SJSA1 (cell line): Measurements from ENCODE around the gene DKK3. TPM values are rescaled to one million over a fixed set of nuclear protein-coding genes. Genes with fewer than 3 reads are reported as not detected.
A peak's percentile ranks its signal among the peaks of the same experiment; 100 is the strongest.

Experiments
- DNase-seq, 2 experiments: peaks; one replicate each; pipeline ENCODE4 v3.0.0-alpha.2; 2015 to 2020; ENCODE audit warnings: low spot score in 2 of 2, low read depth in 1 of 2
- H3K27ac ChIP-seq: fragments of 250-450 bp; sonication (Bioruptor Pico); 2 replicates; pipeline ENCODE4 v1.5.1; 2020; ENCODE audit warnings: mild to moderate bottlenecking, moderate library complexity
- H3K27me3 ChIP-seq: fragments of 250-450 bp; sonication (Bioruptor Pico); replicated peaks from 2 replicates; pipeline ENCODE4 v1.5.1; 2020; ENCODE audit warnings: mild to moderate bottlenecking, moderate library complexity
- H3K36me3 ChIP-seq: fragments of 250-450 bp; sonication (Bioruptor Pico); 2 replicates; pipeline ENCODE4 v1.5.1; 2020; ENCODE audit warnings: mild to moderate bottlenecking
- H3K4me1 ChIP-seq: fragments of 250-450 bp; sonication (Bioruptor Pico); replicated peaks from 2 replicates; pipeline ENCODE4 v1.6.1; 2021; ENCODE audit warnings: mild to moderate bottlenecking
- H3K4me3 ChIP-seq: fragments of 250-450 bp; sonication (Bioruptor Pico); 2 replicates; pipeline ENCODE4 v1.5.1; 2020; ENCODE audit warnings: mild to moderate bottlenecking
- H3K9me3 ChIP-seq: fragments of 250-450 bp; sonication (Bioruptor Pico); replicated peaks from 2 replicates; pipeline ENCODE4 v1.5.1; 2020; ENCODE audit warnings: mild to moderate bottlenecking
- total RNA-seq: library from RNA; depleted of rRNA; stranded (reverse); fragments of >200 nt; shearing (Covaris generic); gene quantifications from 2 replicates; pipeline ENCODE4 v1.2.3, GENCODE V29; 2014

DKK3 gene
- total RNA-seq, 1 experiment from 2014 or later, result 807 TPM

GRCh38 chr11:12023015-12023414 is 14.6 kb upstream of the DKK3 start:
- no peak for DNase-seq
- H3K9me3 ChIP-seq, result 0 out of 2 replicates have a peak, but pooled peaks cover 2% of the 10 kb centered on the region
- H3K4me1 ChIP-seq, result peaks cover 14% of the 10 kb centered on the region
- H3K27ac ChIP-seq, result no peak overlapping the region
- no peaks in the 10 kb centered on the region for H3K36me3 ChIP-seq
- no peak overlapping the region for H3K4me3 ChIP-seq
- H3K27me3 ChIP-seq, result no peaks in the 10 kb centered on the region

- Histone ChIP-seq H3K4me1 (peaks cover 29% of the 10 kb centered on the region), H3K9me3 (0 out of 2 replicates have a peak, but pooled peaks cover 2% of the 10 kb centered on the region), H3K4me3 (no peak overlapping the region), H3K27ac (no peak overlapping the region), H3K36me3 (no peaks in the 10 kb centered on the region), H3K27me3 (no peaks in the 10 kb centered on the region)
- DNase-seq, result no peak
Measured at GRCh38 chr11:12020546-12020945, 12.1 kb upstream of the DKK3 start.

- no peak for DNase-seq
- Histone ChIP-seq H3K27ac (no peak overlapping the region), H3K36me3 (no peaks in the 10 kb centered on the region), H3K4me1 (peaks cover 29% of the 10 kb centered on the region), H3K9me3 (0 out of 2 replicates have a peak, but pooled peaks cover 2% of the 10 kb centered on the region), H3K4me3 (no peak overlapping the region), H3K27me3 (no peaks in the 10 kb centered on the region)
Measured at GRCh38 chr11:12019866-12020416, 11.5 kb upstream of the DKK3 start.

GRCh38 chr11:12019337-12019736 is 10.9 kb upstream of the DKK3 start:
- Histone ChIP-seq H3K27ac (no peak overlapping the region), H3K4me3 (no peak overlapping the region), H3K36me3 (no peaks in the 10 kb centered on the region), H3K4me1 (peaks cover 29% of the 10 kb centered on the region), H3K27me3 (no peaks in the 10 kb centered on the region), H3K9me3 (0 out of 2 replicates have a peak, but pooled peaks cover 2% of the 10 kb centered on the region)
- DNase-seq, result no peak

- no peaks in the 10 kb centered on the region for H3K9me3 ChIP-seq
- H3K4me1 ChIP-seq, result peaks cover 41% of the 10 kb centered on the region
- no peaks in the 10 kb centered on the region for H3K27me3 ChIP-seq
- no peaks in the 10 kb centered on the region for H3K36me3 ChIP-seq
- no peak overlapping the region for H3K4me3 ChIP-seq
- DNase-seq, result no peak
- no peak overlapping the region for H3K27ac ChIP-seq
Measured at GRCh38 chr11:12017865-12018453, 9.5 kb upstream of the DKK3 start.

GRCh38 chr11:12017243-12017678 is 8.8 kb upstream of the DKK3 start:
- no peak overlapping the region for H3K27ac ChIP-seq
- no peaks in the 10 kb centered on the region for H3K36me3 ChIP-seq
- H3K4me1 ChIP-seq, result peaks cover 42% of the 10 kb centered on the region
- no peaks in the 10 kb centered on the region for H3K9me3 ChIP-seq
- no peak overlapping the region for H3K4me3 ChIP-seq
- DNase-seq, result peak in 1 of 2 experiments; percentile 31
- no peaks in the 10 kb centered on the region for H3K27me3 ChIP-seq

- Histone ChIP-seq H3K36me3 (no peaks in the 10 kb centered on the region), H3K9me3 (no peaks in the 10 kb centered on the region), H3K27ac (no peak overlapping the region), H3K27me3 (no peaks in the 10 kb centered on the region; the same call in 1 of the 2 replicates), H3K4me3 (no peak overlapping the region), H3K4me1 (peaks cover 42% of the 10 kb centered on the region)
- no peak for DNase-seq
Measured at GRCh38 chr11:12016246-12016645, 7.8 kb upstream of the DKK3 start.

GRCh38 chr11:12015486-12015885 is 7.1 kb upstream of the DKK3 start:
- Histone ChIP-seq H3K4me3 (no peak overlapping the region), H3K9me3 (no peaks in the 10 kb centered on the region), H3K4me1 (peaks cover 42% of the 10 kb centered on the region), H3K27me3 (no peaks in the 10 kb centered on the region; the same call in 1 of the 2 replicates), H3K27ac (no peak overlapping the region), H3K36me3 (no peaks in the 10 kb centered on the region)
- DNase-seq, result no peak

GRCh38 chr11:12013781-12014180 is 5.4 kb upstream of the DKK3 start:
- no peaks in the 10 kb centered on the region; the same call in 1 of the 2 replicates for H3K27me3 ChIP-seq
- no peaks in the 10 kb centered on the region for H3K9me3 ChIP-seq
- DNase-seq, result no peak
- peaks cover 38% of the 10 kb centered on the region for H3K4me1 ChIP-seq
- no peak overlapping the region for H3K4me3 ChIP-seq
- 0 out of 2 replicates have a peak overlapping the region, but pooled peaks have one; percentile 2 for H3K27ac ChIP-seq
- no peaks in the 10 kb centered on the region for H3K36me3 ChIP-seq

- Histone ChIP-seq H3K4me3 (peak overlapping the region; percentile 81), H3K27me3 (no peaks in the 10 kb centered on the region; the same call in 1 of the 2 replicates), H3K36me3 (peaks cover 29% of the 10 kb centered on the region), H3K9me3 (no peaks in the 10 kb centered on the region), H3K27ac (no peak overlapping the region), H3K4me1 (peaks cover 52% of the 10 kb centered on the region)
- no peak for DNase-seq
Measured at GRCh38 chr11:12009617-12010321, 1.3 kb upstream of the DKK3 start.

GRCh38 chr11:12008790-12009616 is 577 bp upstream of the DKK3 start:
- Histone ChIP-seq H3K4me3 (peak overlapping the region; percentile 81), H3K27ac (peak overlapping the region; percentile 58), H3K4me1 (peaks cover 57% of the 10 kb centered on the region), H3K36me3 (peaks cover 37% of the 10 kb centered on the region), H3K27me3 (no peaks in the 10 kb centered on the region; the same call in 1 of the 2 replicates), H3K9me3 (no peaks in the 10 kb centered on the region)
- DNase-seq, result peak; percentile 58 to 74

- no peak for DNase-seq
- Histone ChIP-seq H3K9me3 (no peaks in the 10 kb centered on the region), H3K27ac (no peak overlapping the region), H3K4me3 (peak overlapping the region; percentile 81), H3K36me3 (peaks cover 55% of the 10 kb centered on the region), H3K27me3 (no peaks in the 10 kb centered on the region; the same call in 1 of the 2 replicates), H3K4me1 (peaks cover 48% of the 10 kb centered on the region)
Measured at GRCh38 chr11:12007230-12007593, 1.2 kb downstream of the DKK3 start.

GRCh38 chr11:12006552-12007229 is 1.7 kb downstream of the DKK3 start:
- no peaks in the 10 kb centered on the region for H3K9me3 ChIP-seq
- no peak for DNase-seq
- no peaks in the 10 kb centered on the region; the same call in 1 of the 2 replicates for H3K27me3 ChIP-seq
- peak overlapping the region; percentile 81 for H3K4me3 ChIP-seq
- peaks cover 48% of the 10 kb centered on the region for H3K4me1 ChIP-seq
- H3K27ac ChIP-seq, result no peak overlapping the region
- peaks cover 60% of the 10 kb centered on the region for H3K36me3 ChIP-seq
